Measurements from ENCODE around the gene FUT8.
"Not testable (repeated sequence)": the region's sequence is repeated elsewhere in the genome, so short reads cannot be mapped to it uniquely, and the experiment has no call there.

Gene FUT8

GRCh38 chr14:65628664-65629063 is 216.1 kb downstream of the FUT8 start:
- DNase-seq, result no peak
- no peak overlapping the region for H3K4me3 ChIP-seq (ENCODE audit: low read depth, low read length)
- no peaks in the 10 kb centered on the region for H3K36me3 ChIP-seq
- H3K9me3 ChIP-seq, result no peaks in the 10 kb centered on the region
- no peaks in the 10 kb centered on the region; the same call in 1 of the 2 replicates for H3K4me1 ChIP-seq
- no peaks in the 10 kb centered on the region for H3K27me3 ChIP-seq
- no peak for TF ChIP-seq CTCF (IDR thresholded peaks at IDR 0.05; ENCODE audit: low read depth, low read length)

GRCh38 chr14:65631040-65631439 is 218.5 kb downstream of the FUT8 start:
- no peak for TF ChIP-seq CTCF (IDR thresholded peaks at IDR 0.05; ENCODE audit: low read depth, low read length)
- no peaks in the 10 kb centered on the region for H3K4me1 ChIP-seq

DNA sequence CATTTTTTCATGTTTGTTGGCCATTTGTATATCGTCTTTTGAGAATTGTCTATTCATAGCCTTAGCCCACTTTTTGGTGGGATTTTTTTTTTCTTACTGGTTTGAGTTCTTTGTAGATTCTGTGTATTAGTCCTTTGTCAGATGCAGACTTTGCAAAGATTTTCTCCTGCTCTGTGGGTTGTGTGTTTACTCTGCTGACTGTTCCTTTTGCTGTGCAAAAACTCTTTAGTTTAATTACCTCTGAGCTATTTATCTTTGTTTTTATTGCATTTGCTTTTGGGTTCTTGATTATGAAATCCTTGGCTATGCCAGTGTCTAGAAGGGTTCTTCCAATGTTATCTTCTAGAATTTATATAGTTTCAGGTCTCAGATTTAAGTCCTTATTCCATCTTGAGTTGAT is 220.0 kb downstream of the FUT8 start:
- DNase-seq, result no peak
- no peak for TF ChIP-seq CTCF (IDR thresholded peaks at IDR 0.05; ENCODE audit: low read depth, low read length)
- Histone ChIP-seq H3K4me1 (no peaks in the 10 kb centered on the region), H3K27me3 (no peaks in the 10 kb centered on the region), H3K9me3 (no peaks in the 10 kb centered on the region), H3K36me3 (no peaks in the 10 kb centered on the region), H3K4me3 (ENCODE audit: low read depth, low read length) (no peak overlapping the region)

More at GRCh38 chr14:65631040-65631439, 218.5 kb downstream of the FUT8 start:
- Histone ChIP-seq H3K4me3 (ENCODE audit: low read depth, low read length) (no peak overlapping the region), H3K27me3 (no peaks in the 10 kb centered on the region), H3K9me3 (no peaks in the 10 kb centered on the region), H3K36me3 (no peaks in the 10 kb centered on the region)
- no peak for DNase-seq

- H3K4me1 ChIP-seq; DNase-seq; H3K27me3 ChIP-seq; H3K9me3 ChIP-seq; H3K36me3 ChIP-seq; H3K4me3 ChIP-seq (ENCODE audit: low read depth, low read length): not testable (repeated sequence)
These were observed 221.1 kb downstream of the FUT8 start for GRCh38 chr14:65633666-65634065.

DNA sequence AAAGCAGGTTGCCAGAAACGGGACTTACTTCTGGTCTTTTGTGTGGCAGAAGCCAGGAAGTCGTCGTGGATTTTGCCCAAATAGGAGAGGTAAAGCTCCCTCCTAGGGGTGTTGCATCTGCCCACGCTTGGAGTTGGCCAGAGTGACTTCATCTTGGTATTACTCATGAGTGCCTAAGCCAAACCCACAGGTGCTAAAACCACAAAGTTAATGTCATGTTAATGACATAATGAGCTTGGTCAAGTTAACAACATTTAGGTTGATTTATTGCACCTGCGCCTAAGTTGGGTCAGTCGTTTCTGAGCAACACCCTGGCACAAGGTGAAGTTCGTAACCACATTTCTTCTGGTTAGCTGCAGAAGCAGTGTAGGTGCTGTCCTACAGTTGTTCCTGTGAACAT is 225.2 kb downstream of the FUT8 start:
- no peak for DNase-seq
- Histone ChIP-seq H3K27me3 (no peaks in the 10 kb centered on the region), H3K9me3 (no peaks in the 10 kb centered on the region), H3K4me3 (ENCODE audit: low read depth, low read length) (no peak overlapping the region), H3K4me1 (no peaks in the 10 kb centered on the region), H3K36me3 (no peaks in the 10 kb centered on the region)
- no peak for TF ChIP-seq CTCF (IDR thresholded peaks at IDR 0.05; ENCODE audit: low read depth, low read length)

DNA sequence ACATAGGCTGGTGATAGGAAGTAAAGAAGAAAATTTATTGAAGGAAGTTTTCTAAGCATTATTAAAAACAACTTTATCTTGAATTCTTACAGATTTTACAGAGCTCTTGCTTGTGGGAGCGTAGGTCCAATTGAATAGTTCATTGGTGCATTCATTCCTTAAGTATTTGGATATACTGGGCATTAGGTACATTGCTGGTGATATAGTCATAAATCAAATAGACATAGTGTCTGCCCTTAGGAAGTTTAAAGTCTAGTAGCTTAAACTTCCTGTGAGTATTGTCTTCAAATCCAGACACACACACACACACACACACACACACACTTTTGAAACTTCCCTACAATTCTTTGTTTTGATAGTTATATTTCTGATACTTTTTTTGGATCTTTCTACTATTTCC is 226.7 kb downstream of the FUT8 start:
- Histone ChIP-seq H3K4me3 (ENCODE audit: low read depth, low read length) (no peak overlapping the region), H3K27me3 (no peaks in the 10 kb centered on the region), H3K4me1 (no peaks in the 10 kb centered on the region), H3K36me3 (no peaks in the 10 kb centered on the region), H3K9me3 (no peaks in the 10 kb centered on the region)
- no peak for TF ChIP-seq CTCF (IDR thresholded peaks at IDR 0.05; ENCODE audit: low read depth, low read length)
- DNase-seq, result no peak

GRCh38 chr14:65650826-65651225 is 238.3 kb downstream of the FUT8 start:
- Histone ChIP-seq H3K9me3 (no peaks in the 10 kb centered on the region), H3K27me3 (no peaks in the 10 kb centered on the region), H3K4me3 (ENCODE audit: low read depth, low read length) (no peak overlapping the region), H3K4me1 (no peaks in the 10 kb centered on the region), H3K36me3 (no peaks in the 10 kb centered on the region)
- TF ChIP-seq CTCF (IDR thresholded peaks at IDR 0.05; ENCODE audit: low read depth, low read length), result no peak
- DNase-seq, result no peak
